Ectodermal cell (in vitro differentiated cells): ENCODE results near the gene RRM1.
"Not testable (repeated sequence)": the region's sequence is repeated elsewhere in the genome, so short reads cannot be mapped to it uniquely, and the experiment has no call there.

Experiments
- H3K27ac ChIP-seq: 2 replicates; pipeline ENCODE4 v1.7.0; 2013; ENCODE audit warnings: mild to moderate bottlenecking, low read depth, low read length; ENCODE audit not compliant: insufficient read depth, poor library complexity, severe bottlenecking
- H3K27me3 ChIP-seq: 2 replicates; pipeline ENCODE4 v1.7.0; 2013; ENCODE audit warnings: mild to moderate bottlenecking, low read length; ENCODE audit not compliant: insufficient read depth, control insufficient read depth, poor library complexity, severe bottlenecking
- H3K36me3 ChIP-seq: one replicate; pipeline ENCODE4 v1.7.0; 2013; ENCODE audit warnings: low read length; ENCODE audit not compliant: control insufficient read depth, insufficient read depth
- H3K4me1 ChIP-seq: one replicate; pipeline ENCODE4 v1.7.0; 2013; ENCODE audit warnings: low read length; ENCODE audit not compliant: control insufficient read depth, insufficient read depth
- H3K4me3 ChIP-seq: 2 replicates; pipeline ENCODE4 v1.7.0; 2013; ENCODE audit warnings: low read depth, low read length, control low read depth; ENCODE audit not compliant: insufficient read depth
- H3K9me3 ChIP-seq: 2 replicates; pipeline ENCODE4 v1.7.0; 2013; ENCODE audit warnings: mild to moderate bottlenecking, low read length, moderate library complexity; ENCODE audit not compliant: control insufficient read depth
- WGBS, 2 experiments: methylation state at CpG; one replicate each; pipeline ENCODE4 v1.1.7; 2013; ENCODE audit warnings: missing lambda C conversion rate in 2 of 2; 5-methylcytosine and 5-hydroxymethylcytosine counted together

The RRM1 gene

DNA sequence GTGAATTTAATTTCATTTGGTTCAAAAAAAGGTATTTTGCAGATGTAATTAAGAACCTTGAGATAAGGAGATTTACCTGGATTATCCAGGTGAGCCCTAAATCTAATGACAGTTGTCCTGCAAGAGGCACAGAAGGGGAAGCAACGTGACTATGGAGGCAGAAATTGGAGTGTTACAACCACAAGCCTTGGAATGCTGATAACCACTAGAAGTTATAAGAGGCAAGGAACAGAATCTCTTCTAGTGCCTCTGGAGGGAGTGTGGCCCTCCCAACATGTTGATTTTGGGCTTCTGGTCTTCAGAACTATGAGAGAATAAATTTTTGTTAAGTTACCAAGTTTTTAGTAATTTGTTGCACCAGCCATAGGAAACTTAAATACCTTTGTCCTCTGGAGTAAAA lies 32.8 kb downstream of the RRM1 start:
- Histone ChIP-seq H3K27ac (no peak overlapping the region), H3K4me1 (no peaks in the 10 kb centered on the region), H3K9me3 (no peaks in the 10 kb centered on the region), H3K27me3 (no peaks in the 10 kb centered on the region), H3K36me3 (peaks cover 37% of the 10 kb centered on the region), H3K4me3 (no peak overlapping the region)
- 96 to 97% methylated on average over 1 of the region's 1 CpG for WGBS, 2 experiments

DNA sequence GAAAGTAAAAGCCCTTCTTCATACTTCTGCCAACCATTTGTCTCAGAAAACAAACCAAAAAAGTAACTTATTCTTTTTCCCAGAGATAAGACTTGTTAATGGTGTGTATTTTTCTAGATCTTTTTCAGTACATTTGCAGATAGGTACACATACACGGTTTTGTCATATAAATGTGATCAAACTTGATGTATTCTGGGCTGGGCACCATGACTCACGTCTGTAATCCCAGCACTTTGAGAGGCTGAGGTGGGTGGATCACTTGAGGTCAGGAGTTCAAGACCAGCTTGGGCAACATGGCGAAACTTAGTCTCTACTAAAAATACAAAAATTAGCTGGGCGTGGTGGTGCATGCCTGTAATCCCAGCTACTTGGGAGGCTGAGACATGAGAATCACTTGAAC lies 35.6 kb downstream of the RRM1 start:
- H3K9me3 ChIP-seq, H3K4me1 ChIP-seq, H3K27me3 ChIP-seq, H3K4me3 ChIP-seq, H3K27ac ChIP-seq: not testable (repeated sequence)
- H3K36me3 ChIP-seq = peaks cover 33% of the 10 kb centered on the region
- WGBS, 2 experiments = 94 to 96% methylated on average over 4 of the region's 4 CpGs

DNA sequence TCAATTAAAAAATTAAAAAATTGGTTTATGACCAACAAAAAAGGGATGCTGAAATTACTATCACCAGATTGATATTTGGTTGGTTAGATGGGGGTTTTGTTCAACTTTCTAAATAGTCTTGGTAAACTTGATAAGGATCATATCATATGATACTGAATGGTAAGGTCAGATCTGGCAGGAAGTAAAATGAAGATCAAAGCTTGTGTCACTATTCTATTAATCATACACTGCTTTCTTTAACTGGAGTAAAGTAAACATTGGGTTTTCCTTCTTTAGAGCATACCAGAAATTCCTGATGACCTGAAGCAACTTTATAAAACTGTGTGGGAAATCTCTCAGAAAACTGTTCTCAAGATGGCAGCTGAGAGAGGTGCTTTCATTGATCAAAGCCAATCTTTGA lies 40.2 kb downstream of the RRM1 start:
- no peak overlapping the region for H3K4me3 ChIP-seq
- H3K9me3 ChIP-seq = peaks cover 3% of the 10 kb centered on the region
- peaks cover 39% of the 10 kb centered on the region for H3K36me3 ChIP-seq
- H3K27me3 ChIP-seq = no peaks in the 10 kb centered on the region
- H3K27ac ChIP-seq = no peak overlapping the region
- H3K4me1 ChIP-seq = no peaks in the 10 kb centered on the region

DNA sequence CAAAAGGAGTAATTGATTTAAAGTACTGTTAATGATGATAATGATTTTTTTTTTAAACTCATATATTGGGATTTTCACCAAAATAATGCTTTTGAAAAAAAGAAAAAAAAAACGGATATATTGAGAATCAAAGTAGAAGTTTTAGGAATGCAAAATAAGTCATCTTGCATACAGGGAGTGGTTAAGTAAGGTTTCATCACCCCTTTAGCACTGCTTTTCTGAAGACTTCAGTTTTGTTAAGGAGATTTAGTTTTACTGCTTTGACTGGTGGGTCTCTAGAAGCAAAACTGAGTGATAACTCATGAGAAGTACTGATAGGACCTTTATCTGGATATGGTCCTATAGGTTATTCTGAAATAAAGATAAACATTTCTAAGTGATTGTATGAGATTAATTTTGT lies 43.9 kb downstream of the RRM1 start:
- WGBS, 2 experiments = 96% methylated on average over 1 of the region's 1 CpG
- Histone ChIP-seq H3K36me3 (peaks cover 48% of the 10 kb centered on the region), H3K4me3 (no peak overlapping the region), H3K27me3 (no peaks in the 10 kb centered on the region), H3K4me1 (no peaks in the 10 kb centered on the region), H3K27ac (no peak overlapping the region), H3K9me3 (peaks cover 3% of the 10 kb centered on the region)

DNA sequence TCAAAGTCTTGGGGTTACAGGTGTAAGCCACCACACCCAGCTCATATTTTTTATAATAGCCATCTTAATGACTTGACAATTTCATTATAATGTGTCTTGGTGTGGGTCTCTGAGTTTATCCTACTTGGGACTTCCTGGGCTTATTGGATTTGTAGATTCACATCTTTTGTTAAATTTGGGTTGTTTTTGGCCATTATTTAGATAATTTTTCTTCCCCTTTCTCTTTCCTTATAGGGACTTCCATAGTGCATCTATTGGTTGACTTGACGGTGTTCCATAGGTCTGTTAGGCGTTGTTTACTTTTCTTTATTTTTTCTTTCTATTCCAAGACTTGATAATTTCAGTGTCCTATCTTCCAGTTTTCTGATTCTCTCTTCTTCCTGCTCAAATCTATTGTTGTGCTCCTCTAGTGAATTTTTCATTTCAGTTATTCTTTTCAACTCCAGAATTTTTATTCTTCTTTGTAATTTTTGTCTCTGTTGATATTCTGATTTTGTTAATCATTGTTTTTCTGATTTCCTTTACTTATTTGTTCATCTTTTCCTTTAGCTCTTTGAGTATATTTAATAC lies 45.6 kb downstream of the RRM1 start:
- Histone ChIP-seq H3K27me3 (no peaks in the 10 kb centered on the region), H3K36me3 (peaks cover 43% of the 10 kb centered on the region), H3K4me1 (no peaks in the 10 kb centered on the region), H3K27ac (no peak overlapping the region), H3K9me3 (peaks cover 3% of the 10 kb centered on the region), H3K4me3 (no peak overlapping the region)
- 93 to 99% methylated on average over 2 of the region's 2 CpGs for WGBS, 2 experiments

DNA sequence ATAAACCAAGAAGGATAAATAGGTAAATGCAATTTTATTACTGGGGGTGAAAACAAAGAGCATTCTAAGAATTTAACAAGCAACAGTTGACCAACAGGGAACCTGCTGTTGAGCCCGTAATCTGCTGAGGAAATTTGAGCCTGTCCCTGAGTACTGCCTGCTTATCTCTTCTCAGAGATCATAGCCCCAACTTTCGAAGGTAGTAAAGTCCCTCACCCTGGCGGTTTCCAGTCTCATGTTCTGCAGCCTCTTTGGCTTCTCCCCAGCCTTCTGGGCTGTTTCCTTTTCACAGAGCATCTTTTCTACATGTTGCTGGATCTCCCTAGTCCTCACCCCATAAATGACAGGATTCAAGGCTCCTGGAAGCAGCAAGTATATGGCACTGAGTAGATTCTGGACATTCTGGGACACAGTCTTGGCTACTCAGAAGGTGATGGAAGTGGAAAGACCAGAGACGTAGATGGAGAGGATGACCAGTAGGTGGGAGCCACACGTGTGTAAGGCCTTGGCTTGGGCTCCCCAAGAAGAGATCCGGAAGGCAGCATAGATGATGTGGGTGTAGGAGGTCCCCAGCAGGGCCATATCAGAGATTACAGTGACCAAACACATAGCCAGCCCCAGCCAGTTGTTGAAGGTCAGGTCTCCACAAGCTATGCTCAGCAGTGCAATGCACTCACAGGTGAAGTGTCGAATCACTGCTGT lies 51.6 kb downstream of the RRM1 start:
- H3K4me3 ChIP-seq = no peak overlapping the region
- H3K27ac ChIP-seq = no peak overlapping the region
- H3K36me3 ChIP-seq = no peaks in the 10 kb centered on the region
- no peaks in the 10 kb centered on the region for H3K4me1 ChIP-seq
- 79% methylated on average over 7 of the region's 7 CpGs for WGBS, 2 experiments
- H3K9me3 ChIP-seq = no peaks in the 10 kb centered on the region
- H3K27me3 ChIP-seq = no peaks in the 10 kb centered on the region

DNA sequence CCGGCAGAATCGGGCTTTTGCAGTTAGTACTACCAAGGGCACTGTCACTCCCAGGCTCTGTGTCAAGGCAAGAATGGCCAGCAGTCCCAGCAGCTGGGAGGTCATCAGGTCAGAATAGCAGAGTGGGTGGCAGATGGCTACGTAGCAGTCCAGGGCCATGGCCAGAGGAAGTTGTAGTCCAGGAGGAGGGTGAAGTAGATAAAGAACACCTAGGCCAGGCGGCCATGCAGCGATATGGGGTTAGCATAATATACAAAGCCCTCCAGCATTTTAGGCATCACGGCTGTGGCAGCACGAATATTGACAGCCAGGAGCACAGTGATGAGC lies 52.1 kb downstream of the RRM1 start:
- no peak overlapping the region for H3K4me3 ChIP-seq
- H3K36me3 ChIP-seq = no peaks in the 10 kb centered on the region
- H3K9me3 ChIP-seq = no peaks in the 10 kb centered on the region
- no peak overlapping the region for H3K27ac ChIP-seq
- no peaks in the 10 kb centered on the region for H3K27me3 ChIP-seq
- 94 to 96% methylated on average over 7 of the region's 7 CpGs for WGBS, 2 experiments
- H3K4me1 ChIP-seq = no peaks in the 10 kb centered on the region

DNA sequence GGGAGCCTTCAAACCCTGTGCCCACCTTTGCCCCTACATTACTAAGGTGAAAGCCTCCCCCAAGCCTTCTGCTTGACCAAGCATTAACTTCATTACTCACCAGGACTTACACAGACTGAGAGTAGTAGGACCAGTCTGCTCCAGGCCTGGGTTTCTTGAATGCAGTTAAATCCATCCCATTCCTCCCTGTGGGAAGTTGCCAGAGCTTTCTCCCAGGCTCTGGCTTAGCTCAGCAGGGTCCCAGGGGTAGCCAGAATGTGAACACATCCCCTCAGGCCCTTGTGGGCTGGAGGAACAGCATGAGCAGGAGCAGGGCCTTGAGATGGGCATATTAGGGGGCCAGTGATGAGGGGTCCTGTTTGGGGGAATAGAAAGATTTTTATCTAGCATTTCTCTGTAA lies 59.9 kb downstream of the RRM1 start:
- Histone ChIP-seq H3K9me3 (no peaks in the 10 kb centered on the region), H3K36me3 (no peaks in the 10 kb centered on the region), H3K4me3 (no peak overlapping the region), H3K27ac (no peak overlapping the region), H3K27me3 (no peaks in the 10 kb centered on the region), H3K4me1 (no peaks in the 10 kb centered on the region)

DNA sequence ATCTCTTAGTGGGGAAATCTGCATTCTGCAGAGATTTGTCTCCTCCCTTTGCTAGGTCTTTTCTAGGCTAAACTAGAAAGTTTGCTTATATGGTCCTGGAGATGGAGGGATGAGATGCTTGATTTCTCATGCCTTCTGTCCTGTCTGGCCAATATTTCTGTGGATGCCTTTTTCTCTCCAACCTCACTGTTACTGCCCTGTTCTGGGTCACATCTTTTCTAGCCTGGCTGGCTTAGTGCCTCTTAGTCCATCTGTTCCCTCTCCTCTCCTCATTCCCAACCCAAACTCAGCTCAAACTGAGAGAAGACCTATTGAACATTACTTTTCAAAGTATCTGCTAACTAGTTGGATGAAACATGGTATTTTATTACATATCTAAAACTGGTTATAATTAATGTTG lies 62.0 kb downstream of the RRM1 start:
- no peak overlapping the region for H3K4me3 ChIP-seq
- no peaks in the 10 kb centered on the region for H3K4me1 ChIP-seq
- no peaks in the 10 kb centered on the region for H3K36me3 ChIP-seq
- no peaks in the 10 kb centered on the region for H3K27me3 ChIP-seq
- H3K27ac ChIP-seq = no peak overlapping the region
- H3K9me3 ChIP-seq = no peaks in the 10 kb centered on the region

DNA sequence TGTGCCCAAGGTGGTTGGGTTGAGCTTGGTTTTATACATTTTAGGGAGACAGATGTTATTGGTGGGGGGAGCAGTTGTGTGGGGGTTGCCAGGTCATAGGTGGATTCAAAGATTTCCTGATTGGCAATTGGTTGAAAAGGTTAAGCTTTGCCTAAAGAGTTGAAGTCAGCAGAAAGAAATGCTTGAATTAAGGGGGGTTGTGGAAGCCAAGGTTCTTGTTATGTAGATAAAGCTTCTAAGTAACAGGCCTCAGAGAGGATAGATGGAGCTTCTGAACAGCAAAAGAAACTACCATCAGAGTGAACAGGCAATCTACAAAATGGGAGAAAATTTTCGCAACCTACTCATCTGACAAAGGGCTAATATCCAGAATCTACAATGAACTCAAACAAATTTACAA lies 64.2 kb downstream of the RRM1 start:
- H3K4me1 ChIP-seq, H3K27me3 ChIP-seq, H3K27ac ChIP-seq, H3K4me3 ChIP-seq, H3K36me3 ChIP-seq, H3K9me3 ChIP-seq: not testable (repeated sequence)
- WGBS, 2 experiments = no CpG with 5 or more reads among the region's 1 CpG

DNA sequence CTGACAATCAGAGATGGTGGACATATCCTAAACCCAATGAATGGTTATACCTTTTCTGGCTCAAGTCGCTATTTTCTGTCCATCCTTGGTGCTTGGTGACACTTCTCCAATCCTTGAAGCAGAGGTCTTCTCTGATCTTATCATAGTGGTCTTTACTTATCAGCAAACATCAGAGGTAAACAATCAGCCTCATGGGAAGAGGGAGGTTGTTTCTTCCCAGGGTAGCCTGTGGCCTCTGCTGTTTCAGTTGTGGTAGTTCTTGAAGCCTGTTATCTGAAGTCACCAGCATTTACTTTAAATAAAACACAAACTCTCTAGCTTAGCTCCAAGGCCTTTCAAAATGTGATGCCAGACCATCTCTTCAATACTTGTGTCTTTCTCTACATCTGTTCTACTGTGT lies 66.7 kb downstream of the RRM1 start:
- Histone ChIP-seq H3K36me3 (no peaks in the 10 kb centered on the region), H3K4me1 (no peaks in the 10 kb centered on the region), H3K4me3 (no peak overlapping the region), H3K27ac (no peak overlapping the region), H3K27me3 (no peaks in the 10 kb centered on the region), H3K9me3 (no peaks in the 10 kb centered on the region)
- WGBS, 2 experiments = 87 to 93% methylated on average over 1 of the region's 1 CpG
